HCT116 (cell line): ENCODE data around the gene SULT1A1. TPM values are rescaled to one million over a fixed set of nuclear protein-coding genes. Genes with fewer than 3 reads are reported as not detected.

ENCODE experiments used
- ATAC-seq: fragments of 200-7000 bp; cut with Tn5 transposase; 2 replicates; pipeline ENCODE4 v1.9.1; 2020; ENCODE audit warnings: mild to moderate bottlenecking, moderate library complexity
- BruUV-seq: library from RNA; stranded (reverse); fragments of 400-500 nt; replicated peaks from 2 replicates; lab custom pipeline; 2021; lab: Mats Ljungman, UMichigan
- CTCF ChIA-PET: fragments of 300-600 bp; sonication (Branson Sonifier 250); formaldehyde crosslinking; loops from one replicate; lab custom pipeline; 2021; ENCODE audit warnings: antibody characterized with exemption; lab: Charles Lee
- POLR2A ChIA-PET: fragments of 300-600, 350-600 bp; sonication (Branson Sonifier 250); formaldehyde crosslinking; loops from one replicate; lab custom pipeline; 2021; ENCODE audit warnings: antibody characterized with exemption; lab: Charles Lee
- RAD21 ChIA-PET, 2 experiments: fragments of 300-600 bp; sonication (Branson Sonifier 250); formaldehyde crosslinking; loops; one replicate each; lab custom pipeline; 2023; ENCODE audit warnings: low total read pairs in 2 of 2; ENCODE audit not compliant: uncharacterized antibody in 2 of 2, unreplicated experiment in 2 of 2, low non-redundant PET in 1 of 2; lab: Charles Lee
- DNase-seq: peaks from one replicate; pipeline ENCODE4 v3.0.0-alpha.2; 2010; ENCODE audit warnings: low read depth, low spot score
- H2AFZ ChIP-seq: fragments of 200-600 bp; shearing (Covaris generic), sonication (generic); 2 replicates; pipeline ENCODE4 v1.6.1; 2017; ENCODE audit warnings: low read depth, mixed run types, mixed read lengths, antibody characterized with exemption, low read length; ENCODE audit not compliant: poor library complexity, severe bottlenecking
- H3K27ac ChIP-seq: 2 replicates; pipeline ENCODE4 v1.5.1; 2012; ENCODE audit warnings: low read depth, low read length
- H3K27me3 ChIP-seq: fragments of 200-600 bp; sonication (generic); 2 replicates; pipeline ENCODE4 v1.6.1; 2016; ENCODE audit warnings: mixed run types, low read length, mixed read lengths; ENCODE audit not compliant: insufficient read depth
- H3K36me3 ChIP-seq, 2 experiments: fragments of 200-500 bp in 1 of 2; fragments of 200-600 bp in 1 of 2; sonication (Bioruptor generic) in 1 of 2; sonication (generic) in 1 of 2; 2 replicates each; pipeline versions ENCODE4 v1.5.1 to v1.6.1; 2014 to 2016; ENCODE audit warnings: low read length in 2 of 2, inconsistent platforms in 1 of 2, mixed read lengths in 1 of 2, mixed run types in 1 of 2; ENCODE audit not compliant: insufficient read depth in 2 of 2, control insufficient read depth in 1 of 2
- H3K4me1 ChIP-seq, 2 experiments: fragments of 200-600 bp in 1 of 2; sonication (generic) in 1 of 2; 2 replicates each; pipeline versions ENCODE4 v1.5.1 to v1.6.1; 2012 to 2017; ENCODE audit warnings: low read length in 2 of 2, inconsistent platforms in 1 of 2, mild to moderate bottlenecking in 1 of 2, mixed read lengths in 1 of 2, mixed run types in 1 of 2, moderate library complexity in 1 of 2; ENCODE audit not compliant: insufficient read depth in 2 of 2, control insufficient read depth in 1 of 2
- H3K4me2 ChIP-seq: fragments of 200-600 bp; sonication (generic); 2 replicates; pipeline ENCODE4 v1.6.1; 2017; ENCODE audit warnings: mixed run types, low read length, mixed read lengths
- H3K4me3 ChIP-seq, 2 experiments: fragments of 200-600 bp in 1 of 2; sonication (generic) in 1 of 2; replicated peaks in 1 of 2; 2 replicates each; pipeline ENCODE4 v1.5.1; 2011 to 2016; ENCODE audit warnings: low read length in 2 of 2, control low read depth in 1 of 2, low read depth in 1 of 2, mild to moderate bottlenecking in 1 of 2, mixed read lengths in 1 of 2, mixed run types in 1 of 2
- H3K79me2 ChIP-seq: fragments of 200-600 bp; sonication (generic); 2 replicates; pipeline ENCODE4 v1.6.1; 2017; ENCODE audit warnings: mild to moderate bottlenecking, mixed run types, low read length, moderate library complexity, mixed read lengths; ENCODE audit not compliant: insufficient read depth
- H3K9ac ChIP-seq: fragments of 200-600 bp; sonication (generic); 2 replicates; pipeline ENCODE4 v1.6.1; 2016; ENCODE audit warnings: low read length, mixed read lengths
- H3K9me2 ChIP-seq: fragments of 200-600 bp; sonication (generic), shearing (Covaris generic); 2 replicates; pipeline ENCODE4 v1.6.1; 2017; ENCODE audit warnings: mixed run types, mild to moderate bottlenecking, moderate library complexity; ENCODE audit not compliant: insufficient read depth
- H3K9me3 ChIP-seq, 2 experiments: fragments of 200-500 bp in 1 of 2; fragments of 200-600 bp in 1 of 2; sonication (Bioruptor generic) in 1 of 2; sonication (generic) in 1 of 2; 2 replicates each; pipeline ENCODE4 v1.6.1; 2014 to 2017; ENCODE audit warnings: low read length in 2 of 2, mixed read lengths in 2 of 2, inconsistent platforms in 1 of 2, low read depth in 1 of 2, mild to moderate bottlenecking in 1 of 2, mixed run types in 1 of 2, moderate library complexity in 1 of 2; ENCODE audit not compliant: control insufficient read depth in 1 of 2, insufficient read depth in 1 of 2
- H4K20me1 ChIP-seq: fragments of 200-600 bp; sonication (generic), shearing (Covaris generic); 2 replicates; pipeline ENCODE4 v1.6.1; 2017; ENCODE audit warnings: mixed run types, mild to moderate bottlenecking, moderate library complexity; ENCODE audit not compliant: insufficient read depth
- ATF3 ChIP-seq: IDR thresholded peaks from 2 replicates; pipeline ENCODE4 v1.6.1; 2012
- CBX3 ChIP-seq: IDR thresholded peaks from 2 replicates; pipeline ENCODE4 v1.6.1; 2012; ENCODE audit warnings: low read depth
- CEBPB ChIP-seq: IDR thresholded peaks from 2 replicates; pipeline ENCODE4 v1.6.1; 2012; ENCODE audit warnings: low read depth
- CTCF ChIP-seq, 3 experiments: fragments of 200-600 bp in 1 of 3; sonication (generic) in 1 of 3; IDR thresholded peaks in 2 of 3; conservative IDR thresholded peaks in 1 of 3; 2 replicates each; pipeline ENCODE4 v1.5.1; 2012 to 2017; ENCODE audit warnings: low read depth in 2 of 3, low read length in 2 of 3, antibody characterized with exemption in 1 of 3, borderline replicate concordance in 1 of 3, control low read depth in 1 of 3, mild to moderate bottlenecking in 1 of 3, mixed read lengths in 1 of 3, mixed run types in 1 of 3, moderate library complexity in 1 of 3; ENCODE audit not compliant: insufficient read depth in 1 of 3
- EGR1 ChIP-seq: IDR thresholded peaks from 2 replicates; pipeline ENCODE4 v1.6.1; 2012; ENCODE audit warnings: low read depth
- ELF1 ChIP-seq: IDR thresholded peaks from 2 replicates; pipeline ENCODE4 v1.6.1; 2012; ENCODE audit warnings: low read depth, borderline replicate concordance
- EZH2phosphoT487 ChIP-seq: fragments of 200-600 bp; IDR thresholded peaks from 2 replicates; pipeline ENCODE4 v1.6.1; 2018; ENCODE audit warnings: antibody characterized with exemption, borderline replicate concordance
- FOSL1 ChIP-seq: IDR thresholded peaks from 2 replicates; pipeline ENCODE4 v1.6.1; 2012; ENCODE audit warnings: low read depth
- MAX ChIP-seq: IDR thresholded peaks from 2 replicates; pipeline ENCODE4 v1.6.1; 2012
- POLR2A ChIP-seq: IDR thresholded peaks from 2 replicates; pipeline ENCODE4 v1.7.0; 2011; ENCODE audit warnings: borderline replicate concordance; ENCODE audit not compliant: insufficient read depth, insufficient read length; ENCODE audit errors: extremely low read depth
- POLR2AphosphoS5 ChIP-seq: IDR thresholded peaks from 2 replicates; pipeline ENCODE4 v1.6.1; 2011; ENCODE audit warnings: mild to moderate bottlenecking, low read depth, low read length, moderate library complexity
- RAD21 ChIP-seq: IDR thresholded peaks from 2 replicates; pipeline ENCODE4 v1.6.1; 2012; ENCODE audit warnings: low read depth, mild to moderate bottlenecking
- REST ChIP-seq: IDR thresholded peaks from 2 replicates; pipeline ENCODE4 v1.6.1; 2012; ENCODE audit warnings: low read depth
- SIN3A ChIP-seq: IDR thresholded peaks from 2 replicates; pipeline ENCODE4 v1.6.1; 2012; ENCODE audit warnings: low read depth
- SP1 ChIP-seq: IDR thresholded peaks from 2 replicates; pipeline ENCODE4 v1.6.1; 2012; ENCODE audit warnings: low read depth
- SRF ChIP-seq: IDR thresholded peaks from 2 replicates; pipeline ENCODE4 v1.6.1; 2012; ENCODE audit warnings: low read depth
- TCF7L2 ChIP-seq: IDR thresholded peaks from 2 replicates; pipeline ENCODE4 v1.7.0; 2011; ENCODE audit warnings: borderline replicate concordance, inconsistent platforms; ENCODE audit not compliant: insufficient read depth, insufficient read length; ENCODE audit errors: extremely low read depth
- YY1 ChIP-seq: IDR thresholded peaks from 2 replicates; pipeline ENCODE4 v1.6.1; 2011; ENCODE audit warnings: low read length, low read depth, moderate library complexity, mild to moderate bottlenecking; ENCODE audit not compliant: insufficient replicate concordance; ENCODE audit errors: extremely low read depth
- ZFX ChIP-seq: fragments of 450-650 bp; IDR thresholded peaks from 2 replicates; pipeline ENCODE4 v1.6.1; 2017
- ZNF274 ChIP-seq: fragments of 200-500 bp; sonication (Bioruptor generic); IDR thresholded peaks from 2 replicates; pipeline ENCODE4 v1.6.1; 2014; ENCODE audit warnings: mild to moderate bottlenecking, low read depth, low read length, inconsistent platforms
- intact Hi-C: fragments of 100-400 bp; cut with micrococcal nuclease; formaldehyde crosslinking; loops from 2 replicates; pipeline ENCODE4 v1.10.0; 2022
- total RNA-seq: library from RNA; stranded (reverse); gene quantifications from one replicate; pipeline ENCODE4 v1.2.1, GENCODE V29; 2021; ENCODE audit not compliant: unreplicated experiment

Gene SULT1A1
- total RNA-seq, 1 experiment from 2014 or later = 23.1 TPM

GRCh38 chr16:28623172-28623711, 13.4 kb upstream of the SULT1A1 start:
- no peaks in the 10 kb centered on the region for H4K20me1 ChIP-seq
- H3K4me2 ChIP-seq = peak overlapping the region; percentile 68
- no peaks in the 10 kb centered on the region for H3K4me1 ChIP-seq
- ChIA-PET POLR2A (interaction anchor here (0.6 kb wide), 1 partner anchor 13 kb away, joined by 5 read pairs; no protein-coding TSS in a partner anchor), RAD21 (interaction anchor here in 1 of 2 experiments (0.6 kb wide), 1 partner anchor 240 kb away, joined by 4 read pairs; the partner anchor contains the start of gene SH2B1), CTCF (no interaction called here)
- H3K27me3 ChIP-seq = no peaks in the 10 kb centered on the region
- H3K4me3 ChIP-seq = peak overlapping the region; percentile 48 to 60
- peak overlapping the region; percentile 61 for H3K9ac ChIP-seq
- H3K27ac ChIP-seq = peak overlapping the region; percentile 38; the same call in 1 of the 2 replicates
- no peak overlapping the region for H2AFZ ChIP-seq
- no peaks in the 10 kb centered on the region for H3K9me2 ChIP-seq
- H3K79me2 ChIP-seq = no peaks in the 10 kb centered on the region
- no peaks in the 10 kb centered on the region for H3K9me3 ChIP-seq
- DNase-seq = peak; percentile 43
- BruUV-seq = no TSS peak
- intact Hi-C loops = no loop called here
- H3K36me3 ChIP-seq = no peaks in the 10 kb centered on the region
- ATAC-seq = peak; percentile 97
- no peak for TF ChIP-seq SP1
- no peak for TF ChIP-seq FOSL1
- TF ChIP-seq EZH2phosphoT487 = no peak
- TF ChIP-seq CBX3 = no peak
- no peak for TF ChIP-seq REST
- no peak for TF ChIP-seq ATF3
- no peak for TF ChIP-seq RAD21
- TF ChIP-seq ELF1 = no peak
- TF ChIP-seq TCF7L2 = no peak
- TF ChIP-seq POLR2A = no peak
- peak; percentile 74; the same call in 1 of the 2 replicates for TF ChIP-seq MAX
- no peak for TF ChIP-seq CTCF (IDR thresholded peaks at IDR 0.05 in 2 of 3, conservative IDR thresholded peaks at IDR 0.05 in 1 of 3; ENCODE audit: borderline replicate concordance in 1 of 3, insufficient read depth in 1 of 3, low read depth in 2 of 3, low read length in 2 of 3)
- no peak for TF ChIP-seq YY1
- peak; percentile 42 for TF ChIP-seq POLR2AphosphoS5
- no peak for TF ChIP-seq SRF
- TF ChIP-seq SIN3A = 0 out of 2 replicates have a peak, but pooled peaks have one; percentile 29
- no peak for TF ChIP-seq EGR1
- peak; percentile 51; the same call in 1 of the 2 replicates for TF ChIP-seq ZFX
- TF ChIP-seq CEBPB = no peak
- TF ChIP-seq ZNF274 = no peak
